HepG2 (cell line): ENCODE data around the gene PCNX1. TPM values are rescaled to one million over a fixed set of nuclear protein-coding genes. Genes with fewer than 3 reads are reported as not detected.

Experiments used
- ATAC-seq: fragments of 200-7000 bp; cut with Tn5 transposase; 3 replicates; pipeline ENCODE4 v1.9.1; 2020; ENCODE audit warnings: mild to moderate bottlenecking, moderate library complexity
- BruUV-seq: library from RNA; stranded (reverse); fragments of 400-500 nt; replicated peaks from 2 replicates; lab custom pipeline; 2021; lab: Mats Ljungman, UMichigan
- CTCF ChIA-PET: fragments of 300-600 bp; formaldehyde crosslinking; extraction: SDS; loops from one replicate; lab custom pipeline; 2021; ENCODE audit warnings: low total read pairs, inconsistent platforms, low intra/inter-chr PET ratio; lab: Yijun Ruan, JAX
- POLR2A ChIA-PET: fragments of 350-600 bp; sonication (Branson Sonifier 250); formaldehyde crosslinking; loops from one replicate; lab custom pipeline; 2020; ENCODE audit warnings: antibody characterized with exemption, inconsistent platforms; lab: Yijun Ruan, JAX
- DNase-seq: peaks from one replicate; pipeline ENCODE4 v3.0.0-alpha.2; 2015; ENCODE audit warnings: low spot score
- FAIRE-seq: peaks from 3 replicates; lab custom pipeline; 2011; peaks lifted over from hg19 to GRCh38; lab: Jason Lieb, UNC
- H2AFZ ChIP-seq: one replicate; pipeline ENCODE4 v1.6.1; 2011; ENCODE audit warnings: low read length, inconsistent platforms
- H3K27ac ChIP-seq: fragments of 300-600 bp; 3 replicates; pipeline ENCODE4 v1.8.0; 2011; ENCODE audit warnings: mixed run types, mild to moderate bottlenecking, mixed read lengths, low read length, inconsistent platforms; ENCODE audit not compliant: insufficient read depth; ENCODE audit errors: extremely low read length
- H3K27me3 ChIP-seq, 2 experiments: fragments of 200-600 bp in 1 of 2; 2 replicates in 1 of 2; 3 replicates in 1 of 2; pipeline versions ENCODE4 v1.6.0 to v1.8.0; 2011; ENCODE audit warnings: low read length in 2 of 2, mild to moderate bottlenecking in 2 of 2, moderate library complexity in 2 of 2, inconsistent platforms in 1 of 2; ENCODE audit not compliant: insufficient read depth in 2 of 2, control insufficient read depth in 1 of 2
- H3K36me3 ChIP-seq, 2 experiments: fragments of 200-600 bp in 1 of 2; replicated peaks in 1 of 2; 2 replicates in 1 of 2; 3 replicates in 1 of 2; pipeline versions ENCODE4 v1.5.1 to v1.8.0; 2011; ENCODE audit warnings: low read length in 2 of 2, inconsistent platforms in 1 of 2; ENCODE audit not compliant: insufficient read depth in 2 of 2, control insufficient read depth in 1 of 2
- H3K4me1 ChIP-seq: 2 replicates; pipeline ENCODE4 v1.5.1; 2012; ENCODE audit warnings: low read length, inconsistent platforms; ENCODE audit not compliant: insufficient read depth
- H3K4me2 ChIP-seq: 2 replicates; pipeline ENCODE4 v1.6.0; 2011; ENCODE audit warnings: low read depth, low read length, inconsistent platforms
- H3K4me3 ChIP-seq, 3 experiments: fragments of 200-600 bp in 1 of 3; sonication (generic), shearing (Covaris generic) in 1 of 3; replicated peaks in 1 of 3; 2 replicates each; pipeline ENCODE4 v1.5.1; 2011 to 2016; ENCODE audit warnings: low read length in 3 of 3, inconsistent platforms in 2 of 3, low read depth in 2 of 3, mild to moderate bottlenecking in 2 of 3, control low read depth in 1 of 3, mixed read lengths in 1 of 3; ENCODE audit not compliant: insufficient read depth in 1 of 3
- H3K79me2 ChIP-seq: one replicate; pipeline ENCODE4 v1.6.1; 2011; ENCODE audit warnings: low read length, inconsistent platforms; ENCODE audit not compliant: insufficient read depth
- H3K9ac ChIP-seq: 2 replicates; pipeline ENCODE4 v1.6.0; 2011; ENCODE audit warnings: mild to moderate bottlenecking, low read depth, low read length, inconsistent platforms; ENCODE audit not compliant: insufficient read depth
- H3K9me3 ChIP-seq: 2 replicates; pipeline ENCODE4 v1.5.1; 2012; ENCODE audit warnings: mild to moderate bottlenecking, low read length
- H4K20me1 ChIP-seq: 2 replicates; pipeline ENCODE4 v1.6.0; 2011; ENCODE audit warnings: inconsistent platforms, mild to moderate bottlenecking, low read length, moderate library complexity; ENCODE audit not compliant: insufficient read depth
- HNF4A ChIP-seq: sonication (generic); formaldehyde crosslinking; IDR thresholded peaks from 2 replicates; pipeline ENCODE4 v1.4.0; 2020; ENCODE audit warnings: missing genetic modification reagents
- ZNF260 ChIP-seq: sonication (generic); formaldehyde crosslinking; IDR thresholded peaks from 2 replicates; pipeline ENCODE4 v1.4.0; 2020; ENCODE audit warnings: missing genetic modification reagents, low read depth, mild to moderate bottlenecking, borderline replicate concordance
- WGBS: methylation state at CpG from one replicate; pipeline ENCODE4 v1.1.6; 2017; ENCODE audit warnings: low lambda C conversion rate; 5-methylcytosine and 5-hydroxymethylcytosine counted together
- in situ Hi-C: cut with HindIII; loops from 2 replicates; pipeline ENCODE4 v1.10.0; 2017; ENCODE audit warnings: low pct_unique_long_range_greater_than_20kb; ENCODE audit not compliant: extremely low pct_ligation_motif_present
- intact Hi-C: fragments of 100-400 bp; cut with micrococcal nuclease; formaldehyde crosslinking; loops from one replicate; pipeline ENCODE4 v1.10.0; 2022; ENCODE audit not compliant: unreplicated experiment
- polyA plus RNA-seq, 8 experiments: library from polyadenylated mRNA; depleted of rRNA in 3 of 8; stranded (reverse) in 7 of 8; unstranded in 1 of 8; fragments of >200 nt; fragmentation: Illumina TruSeq in 4 of 8; extraction: Trizol in 4 of 8; gene quantifications; 2 replicates each; pipeline versions ENCODE4 v1.2.1 to v1.2.3, GENCODE V29; 2011 to 2016; ENCODE audit warnings: low read depth in 4 of 8, missing spikeins in 1 of 8, mixed read lengths in 1 of 8; ENCODE audit not compliant: insufficient read depth in 1 of 8
- total RNA-seq, 5 experiments: library from RNA; depleted of rRNA; stranded (reverse); fragments of >200 nt; fragmentation: Illumina TruSeq; extraction: Trizol; gene quantifications; 2 replicates each; pipeline ENCODE4 v1.2.3, GENCODE V29; 2016; ENCODE audit warnings: low read depth in 1 of 5
- TF ChIP-seq, protein P1 (sequence below): sonication (generic); formaldehyde crosslinking; IDR thresholded peaks from 2 replicates; pipeline ENCODE4 v1.5.0; 2020; ENCODE audit warnings: mild to moderate bottlenecking, missing genetic modification reagents

The PCNX1 gene
- total and polyA plus RNA-seq, 2 of the 13 experiments (the other 11 are each of a cell fraction or from before 2014, with no cell fraction given) = 24.9 to 30.3 TPM

DNA sequence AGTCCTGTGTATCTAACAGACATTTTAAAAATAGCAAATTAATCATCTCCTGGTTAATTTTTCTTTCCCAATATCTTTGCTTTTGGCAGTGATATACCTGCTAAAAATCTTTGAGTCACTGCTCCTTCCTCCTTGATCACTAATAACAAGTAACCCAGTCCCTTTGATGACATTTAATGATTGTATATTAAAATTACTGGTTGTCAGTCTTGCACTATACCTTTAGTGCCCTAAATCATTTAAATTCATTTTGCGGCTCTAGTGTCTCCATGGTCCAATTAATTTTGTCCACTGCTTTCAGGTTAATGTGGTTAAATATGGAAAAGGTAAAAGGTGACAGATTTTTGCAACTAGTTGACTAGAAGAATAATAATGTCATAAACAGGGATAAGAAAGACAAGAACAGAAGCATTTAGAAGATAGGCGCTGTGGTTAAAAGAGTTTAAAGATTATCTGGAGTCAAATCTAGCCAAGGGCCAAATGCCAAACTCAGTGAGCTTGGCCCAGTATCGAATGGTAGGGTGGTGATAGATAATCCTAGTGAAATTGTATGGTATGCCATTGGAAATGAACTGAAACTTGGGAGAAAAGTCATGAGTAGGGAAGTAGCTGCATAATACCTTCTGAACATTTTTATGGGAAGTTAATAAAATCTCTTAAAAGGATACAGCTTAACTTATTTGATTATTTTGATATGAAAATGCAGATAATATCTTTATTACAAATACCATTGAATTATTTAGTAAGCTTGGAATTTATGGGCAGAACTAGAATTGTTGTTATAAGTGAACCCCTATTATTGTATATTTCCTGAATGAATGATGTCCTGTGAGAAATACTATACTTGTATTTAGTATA, 115.0 kb downstream of the PCNX1 start:
- no peak overlapping the region for H3K27ac ChIP-seq
- ATAC-seq = no peak

DNA sequence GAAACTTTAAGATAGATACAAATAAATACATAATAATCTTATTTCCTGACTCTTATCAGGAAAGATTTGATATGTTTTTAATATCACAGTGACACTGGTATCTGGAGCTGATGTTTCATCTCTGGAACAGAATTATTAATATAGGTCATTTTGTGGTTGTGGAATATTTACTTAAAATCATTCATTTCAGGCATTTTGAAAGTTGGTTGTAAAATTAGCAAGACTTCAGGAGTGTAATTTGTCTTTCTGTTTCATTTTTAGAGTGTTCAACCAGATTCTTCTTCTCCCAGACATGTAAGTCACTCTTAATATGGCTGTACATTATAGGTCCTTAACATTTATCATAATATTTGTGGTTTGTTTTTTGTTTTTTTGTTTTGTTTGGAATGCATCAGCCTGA, 115.7 kb downstream of the PCNX1 start:
- BruUV-seq = no TSS peak

More for the DNA sequence above, 115.0 kb downstream of the PCNX1 start:
- H3K4me3 ChIP-seq = no peak overlapping the region
- FAIRE-seq = no peak
- H3K4me2 ChIP-seq = no peak overlapping the region
- no peak for DNase-seq
- no peak for TF ChIP-seq HNF4A
- no peak overlapping the region for H3K9ac ChIP-seq
- 98% methylated on average over 3 of the region's 3 CpGs for WGBS
- BruUV-seq = no TSS peak
- no peaks in the 10 kb centered on the region for H3K4me1 ChIP-seq
- in situ Hi-C loops (no loop called here), intact Hi-C loops (no loop called here)
- CTCF ChIA-PET = no interaction called here
- H4K20me1 ChIP-seq = no peaks in the 10 kb centered on the region; the same call in 1 of the 2 replicates
- no peaks in the 10 kb centered on the region for H3K9me3 ChIP-seq
- peaks cover 0 to 28% of the 10 kb centered on the region in 2 experiments; a peak in 3 of 5 replicates for H3K36me3 ChIP-seq
- POLR2A ChIA-PET = no interaction called here
- H3K79me2 ChIP-seq = no peaks in the 10 kb centered on the region
- H2AFZ ChIP-seq = no peak overlapping the region
- H3K27me3 ChIP-seq = no peaks in the 10 kb centered on the region

More for the DNA sequence above, 115.7 kb downstream of the PCNX1 start:
- intact Hi-C loops = no loop called here
- DNase-seq (no peak), FAIRE-seq (no peak), ATAC-seq (no peak)
- Histone ChIP-seq H4K20me1 (no peaks in the 10 kb centered on the region; the same call in 1 of the 2 replicates), H3K4me2 (no peak overlapping the region), H3K4me1 (no peaks in the 10 kb centered on the region), H3K27ac (no peak overlapping the region), H3K4me3 (no peak overlapping the region), H3K27me3 (no peaks in the 10 kb centered on the region), H3K36me3 (peaks cover 0 to 28% of the 10 kb centered on the region in 2 experiments; a peak in 3 of 5 replicates), H3K9ac (no peak overlapping the region), H3K9me3 (no peaks in the 10 kb centered on the region), H2AFZ (no peak overlapping the region), H3K79me2 (no peaks in the 10 kb centered on the region)
- in situ Hi-C loops = no loop called here
- POLR2A ChIA-PET = no interaction called here
- CTCF ChIA-PET = no interaction called here
- TF ChIP-seq, protein P1, sequence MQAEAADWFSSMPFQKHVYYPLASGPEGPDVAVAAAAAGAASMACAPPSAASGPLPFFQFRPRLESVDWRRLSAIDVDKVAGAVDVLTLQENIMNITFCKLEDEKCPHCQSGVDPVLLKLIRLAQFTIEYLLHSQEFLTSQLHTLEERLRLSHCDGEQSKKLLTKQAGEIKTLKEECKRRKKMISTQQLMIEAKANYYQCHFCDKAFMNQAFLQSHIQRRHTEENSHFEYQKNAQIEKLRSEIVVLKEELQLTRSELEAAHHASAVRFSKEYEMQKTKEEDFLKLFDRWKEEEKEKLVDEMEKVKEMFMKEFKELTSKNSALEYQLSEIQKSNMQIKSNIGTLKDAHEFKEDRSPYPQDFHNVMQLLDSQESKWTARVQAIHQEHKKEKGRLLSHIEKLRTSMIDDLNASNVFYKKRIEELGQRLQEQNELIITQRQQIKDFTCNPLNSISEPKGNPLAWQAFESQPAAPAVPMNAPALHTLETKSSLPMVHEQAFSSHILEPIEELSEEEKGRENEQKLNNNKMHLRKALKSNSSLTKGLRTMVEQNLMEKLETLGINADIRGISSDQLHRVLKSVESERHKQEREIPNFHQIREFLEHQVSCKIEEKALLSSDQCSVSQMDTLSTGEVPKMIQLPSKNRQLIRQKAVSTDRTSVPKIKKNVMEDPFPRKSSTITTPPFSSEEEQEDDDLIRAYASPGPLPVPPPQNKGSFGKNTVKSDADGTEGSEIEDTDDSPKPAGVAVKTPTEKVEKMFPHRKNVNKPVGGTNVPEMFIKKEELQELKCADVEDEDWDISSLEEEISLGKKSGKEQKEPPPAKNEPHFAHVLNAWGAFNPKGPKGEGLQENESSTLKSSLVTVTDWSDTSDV (CRISPR knock-in tag) = no peak
- no peak for TF ChIP-seq ZNF260
